GM12865 (cell line): ENCODE data around the gene SLC26A2.

Source experiments
- DNase-seq: peaks from one replicate; pipeline ENCODE4 v3.0.0; 2010; ENCODE audit warnings: low read depth
- H3K4me3 ChIP-seq: 2 replicates; pipeline ENCODE4 v1.5.1; 2011; ENCODE audit warnings: mild to moderate bottlenecking, low read depth, low read length, control low read depth
- TF ChIP-seq, protein P1 (sequence below): IDR thresholded peaks from 2 replicates; pipeline ENCODE4 v1.5.1; 2011; ENCODE audit warnings: low read length, control low read depth, low read depth, inconsistent platforms; ENCODE audit not compliant: insufficient read depth; ENCODE audit errors: missing control alignments

The SLC26A2 gene

DNA sequence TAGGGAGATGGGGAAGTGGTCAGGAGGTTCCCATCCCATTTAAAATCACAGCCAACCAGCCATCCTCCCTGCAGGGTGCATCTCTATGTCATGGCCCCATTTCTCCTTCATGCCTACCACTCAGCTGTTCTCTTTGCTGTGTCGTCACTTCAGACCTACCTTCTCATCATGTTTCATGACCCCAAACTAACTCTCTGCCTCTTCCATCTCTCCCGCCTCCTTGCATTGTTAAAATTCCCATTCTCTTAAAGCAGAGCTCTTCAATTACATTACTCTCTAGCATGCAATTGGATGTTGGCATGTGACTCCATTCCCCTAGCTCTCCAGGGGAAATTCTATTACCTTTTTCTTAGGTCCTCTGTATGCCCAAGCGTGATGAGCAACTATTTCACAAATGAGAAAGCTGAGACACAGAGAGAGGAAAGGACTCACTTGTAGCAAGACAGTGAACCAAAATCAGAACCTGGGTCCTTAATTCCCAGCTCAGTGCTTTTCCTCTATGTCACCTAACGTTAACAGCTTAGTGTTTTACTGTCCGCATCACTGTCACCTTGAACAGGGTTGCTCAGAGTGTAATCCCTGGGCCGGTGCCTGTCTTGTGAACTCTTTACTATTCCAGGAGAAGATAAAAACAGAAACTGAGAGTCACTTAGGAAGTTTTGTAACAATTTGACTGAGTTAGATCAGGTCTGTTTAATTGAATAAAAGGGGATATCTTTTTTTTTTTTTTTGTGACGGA lies 44.1 kb upstream of the SLC26A2 start:
- TF ChIP-seq, protein P1, sequence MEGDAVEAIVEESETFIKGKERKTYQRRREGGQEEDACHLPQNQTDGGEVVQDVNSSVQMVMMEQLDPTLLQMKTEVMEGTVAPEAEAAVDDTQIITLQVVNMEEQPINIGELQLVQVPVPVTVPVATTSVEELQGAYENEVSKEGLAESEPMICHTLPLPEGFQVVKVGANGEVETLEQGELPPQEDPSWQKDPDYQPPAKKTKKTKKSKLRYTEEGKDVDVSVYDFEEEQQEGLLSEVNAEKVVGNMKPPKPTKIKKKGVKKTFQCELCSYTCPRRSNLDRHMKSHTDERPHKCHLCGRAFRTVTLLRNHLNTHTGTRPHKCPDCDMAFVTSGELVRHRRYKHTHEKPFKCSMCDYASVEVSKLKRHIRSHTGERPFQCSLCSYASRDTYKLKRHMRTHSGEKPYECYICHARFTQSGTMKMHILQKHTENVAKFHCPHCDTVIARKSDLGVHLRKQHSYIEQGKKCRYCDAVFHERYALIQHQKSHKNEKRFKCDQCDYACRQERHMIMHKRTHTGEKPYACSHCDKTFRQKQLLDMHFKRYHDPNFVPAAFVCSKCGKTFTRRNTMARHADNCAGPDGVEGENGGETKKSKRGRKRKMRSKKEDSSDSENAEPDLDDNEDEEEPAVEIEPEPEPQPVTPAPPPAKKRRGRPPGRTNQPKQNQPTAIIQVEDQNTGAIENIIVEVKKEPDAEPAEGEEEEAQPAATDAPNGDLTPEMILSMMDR: no peak
- no peak overlapping the region for H3K4me3 ChIP-seq
- no peak for DNase-seq

GRCh38 chr5:149917073-149917676 lies 43.4 kb upstream of the SLC26A2 start:
- no peak for DNase-seq
- no peak overlapping the region for H3K4me3 ChIP-seq
- TF ChIP-seq, protein P1: no peak

- no peak overlapping the region for H3K4me3 ChIP-seq
- TF ChIP-seq, protein P1: no peak
- DNase-seq: no peak
Measured at GRCh38 chr5:149921597-149921996, 39.0 kb upstream of the SLC26A2 start.

- H3K4me3 ChIP-seq: no peak overlapping the region
- TF ChIP-seq, protein P1: no peak
- DNase-seq: no peak
Measured at GRCh38 chr5:149922950-149923349, 37.6 kb upstream of the SLC26A2 start.

GRCh38 chr5:149924486-149924885 lies 36.1 kb upstream of the SLC26A2 start:
- DNase-seq: no peak
- TF ChIP-seq, protein P1: no peak
- H3K4me3 ChIP-seq: no peak overlapping the region

DNA sequence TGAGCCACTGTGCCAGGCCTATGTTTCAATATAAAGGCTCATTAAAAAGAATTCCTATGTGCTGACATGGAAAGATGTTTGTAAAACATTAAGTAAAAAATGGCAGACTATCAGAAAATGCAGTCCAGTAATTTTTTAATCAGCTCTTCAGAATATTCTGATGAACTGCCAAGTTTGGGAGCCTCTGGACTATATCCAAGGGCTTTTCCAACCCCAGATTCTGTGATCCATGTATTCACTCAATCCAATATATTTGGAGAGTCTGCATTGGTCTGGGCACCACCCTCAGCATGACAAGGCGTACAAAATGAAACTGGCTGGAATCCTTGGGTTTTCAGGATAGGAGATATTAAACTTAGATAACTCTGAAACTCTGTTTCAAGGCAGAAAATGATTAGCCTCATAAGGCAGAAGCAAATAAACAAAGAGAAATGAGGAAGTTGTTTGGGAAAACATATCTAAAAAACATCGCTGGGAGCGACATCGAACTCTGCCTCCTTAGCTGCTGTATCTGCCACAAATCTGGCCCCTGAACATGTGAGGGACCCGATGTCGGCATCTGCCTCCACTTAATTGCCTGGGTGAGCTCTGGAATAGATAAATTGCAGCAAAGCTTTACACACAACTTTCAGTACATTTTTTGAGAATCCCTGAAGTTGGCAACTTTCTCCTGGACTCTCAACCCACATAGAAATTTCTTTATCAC lies 30.4 kb upstream of the SLC26A2 start:
- no peak overlapping the region for H3K4me3 ChIP-seq
- no peak for DNase-seq
- TF ChIP-seq, protein P1: no peak
